HepG2 (cell line): ENCODE data around the gene VTN. TPM values are rescaled to one million over a fixed set of nuclear protein-coding genes. Genes with fewer than 3 reads are reported as not detected.

Source experiments
- ATAC-seq: fragments of 200-7000 bp; cut with Tn5 transposase; 3 replicates; pipeline ENCODE4 v1.9.1; 2020; ENCODE audit warnings: mild to moderate bottlenecking, moderate library complexity
- BruUV-seq: library from RNA; stranded (reverse); fragments of 400-500 nt; replicated peaks from 2 replicates; lab custom pipeline; 2021; lab: Mats Ljungman, UMichigan
- CTCF ChIA-PET: fragments of 300-600 bp; formaldehyde crosslinking; extraction: SDS; loops from one replicate; lab custom pipeline; 2021; ENCODE audit warnings: low total read pairs, inconsistent platforms, low intra/inter-chr PET ratio; lab: Yijun Ruan, JAX
- POLR2A ChIA-PET: fragments of 350-600 bp; sonication (Branson Sonifier 250); formaldehyde crosslinking; loops from one replicate; lab custom pipeline; 2020; ENCODE audit warnings: antibody characterized with exemption, inconsistent platforms; lab: Yijun Ruan, JAX
- DNase-seq: peaks from one replicate; pipeline ENCODE4 v3.0.0-alpha.2; 2015; ENCODE audit warnings: low spot score
- FAIRE-seq: peaks from 3 replicates; lab custom pipeline; 2011; peaks lifted over from hg19 to GRCh38; lab: Jason Lieb, UNC
- H2AFZ ChIP-seq: one replicate; pipeline ENCODE4 v1.6.1; 2011; ENCODE audit warnings: low read length, inconsistent platforms
- H3K27ac ChIP-seq: fragments of 300-600 bp; 3 replicates; pipeline ENCODE4 v1.8.0; 2011; ENCODE audit warnings: mixed run types, mild to moderate bottlenecking, mixed read lengths, low read length, inconsistent platforms; ENCODE audit not compliant: insufficient read depth; ENCODE audit errors: extremely low read length
- H3K27me3 ChIP-seq, 2 experiments: fragments of 200-600 bp in 1 of 2; 2 replicates in 1 of 2; 3 replicates in 1 of 2; pipeline versions ENCODE4 v1.6.0 to v1.8.0; 2011; ENCODE audit warnings: low read length in 2 of 2, mild to moderate bottlenecking in 2 of 2, moderate library complexity in 2 of 2, inconsistent platforms in 1 of 2; ENCODE audit not compliant: insufficient read depth in 2 of 2, control insufficient read depth in 1 of 2
- H3K36me3 ChIP-seq, 2 experiments: fragments of 200-600 bp in 1 of 2; replicated peaks in 1 of 2; 2 replicates in 1 of 2; 3 replicates in 1 of 2; pipeline versions ENCODE4 v1.5.1 to v1.8.0; 2011; ENCODE audit warnings: low read length in 2 of 2, inconsistent platforms in 1 of 2; ENCODE audit not compliant: insufficient read depth in 2 of 2, control insufficient read depth in 1 of 2
- H3K4me1 ChIP-seq: 2 replicates; pipeline ENCODE4 v1.5.1; 2012; ENCODE audit warnings: low read length, inconsistent platforms; ENCODE audit not compliant: insufficient read depth
- H3K4me2 ChIP-seq: 2 replicates; pipeline ENCODE4 v1.6.0; 2011; ENCODE audit warnings: low read depth, low read length, inconsistent platforms
- H3K4me3 ChIP-seq, 3 experiments: fragments of 200-600 bp in 1 of 3; sonication (generic), shearing (Covaris generic) in 1 of 3; replicated peaks in 1 of 3; 2 replicates each; pipeline ENCODE4 v1.5.1; 2011 to 2016; ENCODE audit warnings: low read length in 3 of 3, inconsistent platforms in 2 of 3, low read depth in 2 of 3, mild to moderate bottlenecking in 2 of 3, control low read depth in 1 of 3, mixed read lengths in 1 of 3; ENCODE audit not compliant: insufficient read depth in 1 of 3
- H3K79me2 ChIP-seq: one replicate; pipeline ENCODE4 v1.6.1; 2011; ENCODE audit warnings: low read length, inconsistent platforms; ENCODE audit not compliant: insufficient read depth
- H3K9ac ChIP-seq: 2 replicates; pipeline ENCODE4 v1.6.0; 2011; ENCODE audit warnings: mild to moderate bottlenecking, low read depth, low read length, inconsistent platforms; ENCODE audit not compliant: insufficient read depth
- H3K9me3 ChIP-seq: 2 replicates; pipeline ENCODE4 v1.5.1; 2012; ENCODE audit warnings: mild to moderate bottlenecking, low read length
- H4K20me1 ChIP-seq: 2 replicates; pipeline ENCODE4 v1.6.0; 2011; ENCODE audit warnings: inconsistent platforms, mild to moderate bottlenecking, low read length, moderate library complexity; ENCODE audit not compliant: insufficient read depth
- BORCS8-MEF2B ChIP-seq: sonication (generic); formaldehyde crosslinking; IDR thresholded peaks from 2 replicates; pipeline ENCODE4 v1.8.0; 2022; ENCODE audit warnings: mild to moderate bottlenecking, missing genetic modification reagents
- FOXO1 ChIP-seq: sonication (generic); formaldehyde crosslinking; IDR thresholded peaks from 2 replicates; pipeline ENCODE4 v1.4.0; 2020; ENCODE audit warnings: missing genetic modification reagents
- NAIF1 ChIP-seq: sonication (generic); formaldehyde crosslinking; IDR thresholded peaks from 2 replicates; pipeline ENCODE4 v1.5.0; 2020; ENCODE audit warnings: mild to moderate bottlenecking, missing genetic modification reagents, borderline replicate concordance
- POLR2G ChIP-seq: fragments of 200-400 bp; formaldehyde crosslinking; IDR thresholded peaks from 2 replicates; pipeline ENCODE4 v1.6.1; 2018; ENCODE audit warnings: mild to moderate bottlenecking, low read depth, low read length, moderate library complexity
- RBM39 ChIP-seq: fragments of 200-400 bp; formaldehyde crosslinking; IDR thresholded peaks from one replicate; pipeline ENCODE4 v1.6.1; 2018; ENCODE audit warnings: antibody characterized with exemption, mild to moderate bottlenecking, low read depth, low read length; ENCODE audit not compliant: poor library complexity, severe bottlenecking
- RCOR2 ChIP-seq: IDR thresholded peaks from 2 replicates; pipeline ENCODE4 v1.6.1; 2016; ENCODE audit warnings: missing biosample characterization, missing genetic modification reagents
- SYNCRIP ChIP-seq: fragments of 200-400 bp; formaldehyde crosslinking; IDR thresholded peaks from 2 replicates; pipeline ENCODE4 v1.6.1; 2018; ENCODE audit warnings: mild to moderate bottlenecking, low read depth, low read length; ENCODE audit not compliant: insufficient read depth
- YY1 ChIP-seq: IDR thresholded peaks from 2 replicates; pipeline ENCODE4 v1.6.1; 2011; ENCODE audit warnings: low read length, low read depth, moderate library complexity, mild to moderate bottlenecking; ENCODE audit not compliant: insufficient read depth, insufficient replicate concordance
- ZFAT ChIP-seq: sonication (generic); formaldehyde crosslinking; conservative IDR thresholded peaks from 2 replicates; pipeline ENCODE4 v1.8.1; 2023; ENCODE audit warnings: missing genetic modification reagents, inconsistent platforms
- ZFP36L2 ChIP-seq: sonication (generic); formaldehyde crosslinking; IDR thresholded peaks from 2 replicates; pipeline ENCODE4 v1.4.0; 2020; ENCODE audit warnings: missing genetic modification reagents
- ZNF432 ChIP-seq: sonication (generic); formaldehyde crosslinking; IDR thresholded peaks from 2 replicates; pipeline ENCODE4 v1.5.0; 2020; ENCODE audit warnings: missing genetic modification reagents, mild to moderate bottlenecking, borderline replicate concordance
- ZNF619 ChIP-seq: sonication (generic); formaldehyde crosslinking; IDR thresholded peaks from 2 replicates; pipeline ENCODE4 v1.4.0; 2020; ENCODE audit warnings: mild to moderate bottlenecking, missing genetic modification reagents
- ZNF749 ChIP-seq: sonication (generic); formaldehyde crosslinking; IDR thresholded peaks from 2 replicates; pipeline ENCODE4 v1.8.0; 2022; ENCODE audit warnings: mild to moderate bottlenecking, missing genetic modification reagents, moderate library complexity, borderline replicate concordance
- WGBS: methylation state at CpG from one replicate; pipeline ENCODE4 v1.1.6; 2017; ENCODE audit warnings: low lambda C conversion rate; 5-methylcytosine and 5-hydroxymethylcytosine counted together
- in situ Hi-C: cut with HindIII; loops from 2 replicates; pipeline ENCODE4 v1.10.0; 2017; ENCODE audit warnings: low pct_unique_long_range_greater_than_20kb; ENCODE audit not compliant: extremely low pct_ligation_motif_present
- intact Hi-C: fragments of 100-400 bp; cut with micrococcal nuclease; formaldehyde crosslinking; loops from one replicate; pipeline ENCODE4 v1.10.0; 2022; ENCODE audit not compliant: unreplicated experiment
- polyA plus RNA-seq, 8 experiments: library from polyadenylated mRNA; depleted of rRNA in 3 of 8; stranded (reverse) in 7 of 8; unstranded in 1 of 8; fragments of >200 nt; fragmentation: Illumina TruSeq in 4 of 8; extraction: Trizol in 4 of 8; gene quantifications; 2 replicates each; pipeline versions ENCODE4 v1.2.1 to v1.2.3, GENCODE V29; 2011 to 2016; ENCODE audit warnings: low read depth in 4 of 8, missing spikeins in 1 of 8, mixed read lengths in 1 of 8; ENCODE audit not compliant: insufficient read depth in 1 of 8
- total RNA-seq, 5 experiments: library from RNA; depleted of rRNA; stranded (reverse); fragments of >200 nt; fragmentation: Illumina TruSeq; extraction: Trizol; gene quantifications; 2 replicates each; pipeline ENCODE4 v1.2.3, GENCODE V29; 2016; ENCODE audit warnings: low read depth in 1 of 5
- TF ChIP-seq, protein P1 (sequence below): sonication (generic); formaldehyde crosslinking; IDR thresholded peaks from 2 replicates; pipeline ENCODE4 v1.9.0; 2022; ENCODE audit warnings: missing genetic modification reagents, mild to moderate bottlenecking, borderline replicate concordance
- TF ChIP-seq, protein P2 (sequence below): sonication (generic); formaldehyde crosslinking; IDR thresholded peaks from 2 replicates; pipeline ENCODE4 v1.5.0; 2020; ENCODE audit warnings: missing genetic modification reagents

Gene VTN
- total and polyA plus RNA-seq, 2 of the 13 experiments (the other 11 are each of a cell fraction or from before 2014, with no cell fraction given) = 108 to 131 TPM

- Histone ChIP-seq H3K36me3 (peaks cover 11 to 18% of the 10 kb centered on the region in 2 experiments; a peak in 4 of 5 replicates), H3K27ac (peak within 1 kb of the TSS; percentile 72), H3K9me3 (no peaks in the 10 kb centered on the region), H3K4me1 (peaks cover 46% of the 10 kb centered on the region), H4K20me1 (no peaks in the 10 kb centered on the region; the same call in 1 of the 2 replicates), H3K9ac (peak within 1 kb of the TSS; percentile 89), H2AFZ (no peak within 1 kb of the TSS), H3K4me2 (peak within 1 kb of the TSS; percentile 96), H3K27me3 (no peaks in the 10 kb centered on the region; a peak in 1 of 5 replicates), H3K4me3 (peak within 1 kb of the TSS; percentile 92 to 94 (median 93)), H3K79me2 (peaks cover 55% of the 10 kb centered on the region)
- in situ Hi-C loops (no loop called here), intact Hi-C loops (loop anchor here (1.0 kb wide), 1 partner anchor 35 kb away; the partner anchor contains the start of gene VTN)
- 0% methylated on average over 4 of the region's 62 CpGs for WGBS
- peak; percentile 97 for ATAC-seq
- peak; percentile 98 for FAIRE-seq
- CTCF ChIA-PET = no interaction called here
- DNase-seq = peak; percentile 99
- POLR2A ChIA-PET = interaction anchor here (1.0 to 2.5 kb wide), 17 partner anchors 9 to 616 kb away, joined by 3 to 68 read pairs (median 7); partner anchors contain the start of genes ALDOC, PHF12, POLDIP2 and SLC46A1
- no TSS peak for BruUV-seq
- 0 out of 2 replicates have a peak, but pooled peaks have one; percentile 28 for TF ChIP-seq ZNF749 (CRISPR knock-in tag)
- no peak for TF ChIP-seq SYNCRIP
- peak; percentile 82 for TF ChIP-seq YY1
- TF ChIP-seq RCOR2 (CRISPR knock-in tag) = no peak
- TF ChIP-seq, protein P1, sequence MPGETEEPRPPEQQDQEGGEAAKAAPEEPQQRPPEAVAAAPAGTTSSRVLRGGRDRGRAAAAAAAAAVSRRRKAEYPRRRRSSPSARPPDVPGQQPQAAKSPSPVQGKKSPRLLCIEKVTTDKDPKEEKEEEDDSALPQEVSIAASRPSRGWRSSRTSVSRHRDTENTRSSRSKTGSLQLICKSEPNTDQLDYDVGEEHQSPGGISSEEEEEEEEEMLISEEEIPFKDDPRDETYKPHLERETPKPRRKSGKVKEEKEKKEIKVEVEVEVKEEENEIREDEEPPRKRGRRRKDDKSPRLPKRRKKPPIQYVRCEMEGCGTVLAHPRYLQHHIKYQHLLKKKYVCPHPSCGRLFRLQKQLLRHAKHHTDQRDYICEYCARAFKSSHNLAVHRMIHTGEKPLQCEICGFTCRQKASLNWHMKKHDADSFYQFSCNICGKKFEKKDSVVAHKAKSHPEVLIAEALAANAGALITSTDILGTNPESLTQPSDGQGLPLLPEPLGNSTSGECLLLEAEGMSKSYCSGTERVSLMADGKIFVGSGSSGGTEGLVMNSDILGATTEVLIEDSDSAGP (CRISPR knock-in tag) = peak; percentile 71
- no peak for TF ChIP-seq ZFAT (CRISPR knock-in tag)
- no peak; the same call in 1 of the 2 replicates for TF ChIP-seq BORCS8-MEF2B (CRISPR knock-in tag)
- no peak for TF ChIP-seq ZFP36L2 (CRISPR knock-in tag)
- TF ChIP-seq ZNF432 (CRISPR knock-in tag) = no peak
- peak; percentile 86 for TF ChIP-seq POLR2G
- 0 out of 2 replicates have a peak, but pooled peaks have one; percentile 29 for TF ChIP-seq NAIF1
- TF ChIP-seq FOXO1 (CRISPR knock-in tag) = peak; percentile 79
- TF ChIP-seq, protein P2, sequence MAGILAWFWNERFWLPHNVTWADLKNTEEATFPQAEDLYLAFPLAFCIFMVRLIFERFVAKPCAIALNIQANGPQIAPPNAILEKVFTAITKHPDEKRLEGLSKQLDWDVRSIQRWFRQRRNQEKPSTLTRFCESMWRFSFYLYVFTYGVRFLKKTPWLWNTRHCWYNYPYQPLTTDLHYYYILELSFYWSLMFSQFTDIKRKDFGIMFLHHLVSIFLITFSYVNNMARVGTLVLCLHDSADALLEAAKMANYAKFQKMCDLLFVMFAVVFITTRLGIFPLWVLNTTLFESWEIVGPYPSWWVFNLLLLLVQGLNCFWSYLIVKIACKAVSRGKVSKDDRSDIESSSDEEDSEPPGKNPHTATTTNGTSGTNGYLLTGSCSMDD = no peak
- TF ChIP-seq ZNF619 (CRISPR knock-in tag) = 0 out of 2 replicates have a peak, but pooled peaks have one; percentile 39
- TF ChIP-seq RBM39 = peak; percentile 77
Measured at GRCh38 chr17:28335201-28335958, 34.7 kb downstream of the VTN start, which contains the start of the genes IFT20 and TNFAIP1. Gene IFT20, minus strand, starts transcription at chr17:28335472. Its CDS starts 3,487 bp downstream, at chr17:28331985. Gene TNFAIP1, plus strand, starts transcription at chr17:28335761. Its CDS starts 3,761 bp downstream, at chr17:28339522.
